GM23338 (cell line): ENCODE results near the gene CGB3. TPM values are rescaled to one million over a fixed set of nuclear protein-coding genes. Genes with fewer than 3 reads are reported as not detected.

Experiments used
- ATAC-seq: fragments of 200-7000 bp; cut with Tn5 transposase; 3 replicates; pipeline ENCODE4 v1.9.1; 2020
- DNase-seq: peaks from one replicate; pipeline ENCODE4 v3.0.0-alpha.2; 2015; ENCODE audit warnings: low spot score
- H2AFZ ChIP-seq: fragments of 200-600 bp; sonication (generic); 2 replicates; pipeline ENCODE4 v1.8.0; 2016; ENCODE audit warnings: antibody characterized with exemption, mild to moderate bottlenecking, moderate library complexity
- H3F3A ChIP-seq: fragments of 200-600 bp; sonication (generic); replicated peaks from 2 replicates; pipeline ENCODE4 v1.8.0; 2017; ENCODE audit warnings: antibody characterized with exemption, mixed run types, low read depth
- H3K27ac ChIP-seq: fragments of 200-600 bp; sonication (generic); 2 replicates; pipeline ENCODE4 v1.6.1; 2016; ENCODE audit warnings: low read depth
- H3K27me3 ChIP-seq: fragments of 200-600 bp; sonication (generic); 2 replicates; pipeline ENCODE4 v1.8.0; 2016; ENCODE audit warnings: mild to moderate bottlenecking, mixed run types, moderate library complexity; ENCODE audit not compliant: insufficient read depth
- H3K36me3 ChIP-seq: fragments of 200-600 bp; sonication (generic); 2 replicates; pipeline ENCODE4 v1.8.0; 2016; ENCODE audit warnings: mild to moderate bottlenecking; ENCODE audit not compliant: insufficient read depth
- H3K4me1 ChIP-seq: fragments of 200-600 bp; sonication (generic); 2 replicates; pipeline ENCODE4 v1.8.0; 2016; ENCODE audit warnings: mild to moderate bottlenecking, moderate library complexity; ENCODE audit not compliant: insufficient read depth
- H3K4me2 ChIP-seq: fragments of 200-600 bp; sonication (generic); 2 replicates; pipeline ENCODE4 v1.7.1; 2017; ENCODE audit warnings: mixed run types
- H3K4me3 ChIP-seq: fragments of 200-600 bp; sonication (generic); 2 replicates; pipeline ENCODE4 v1.6.1; 2016; ENCODE audit warnings: mixed run types
- H3K79me2 ChIP-seq: fragments of 200-600 bp; sonication (generic); replicated peaks from 2 replicates; pipeline ENCODE4 v1.8.0; 2017; ENCODE audit warnings: mild to moderate bottlenecking; ENCODE audit not compliant: insufficient read depth
- H3K9me2 ChIP-seq: fragments of 200-600 bp; sonication (generic); 2 replicates; pipeline ENCODE4 v1.8.0; 2017; ENCODE audit not compliant: insufficient read depth
- H4K20me1 ChIP-seq: fragments of 200-600 bp; sonication (generic); replicated peaks from 2 replicates; pipeline ENCODE4 v1.8.0; 2017; ENCODE audit warnings: mild to moderate bottlenecking; ENCODE audit not compliant: insufficient read depth
- H3K27ac Mint-ChIP-seq: 2 replicates; pipeline ENCODE4 v1.8.0; 2020; ENCODE audit warnings: inconsistent platforms, mild to moderate bottlenecking, moderate library complexity, mixed read lengths
- H3K27me3 Mint-ChIP-seq: 3 replicates; pipeline ENCODE4 v1.8.0; 2022; ENCODE audit warnings: low read depth, mild to moderate bottlenecking, moderate library complexity, mixed read lengths, inconsistent platforms; ENCODE audit not compliant: insufficient read depth, poor library complexity
- H3K36me3 Mint-ChIP-seq: 3 replicates; pipeline ENCODE4 v1.8.0; 2021; ENCODE audit warnings: low read depth, mild to moderate bottlenecking, inconsistent platforms, moderate library complexity, mixed read lengths
- H3K4me1 Mint-ChIP-seq: 3 replicates; pipeline ENCODE4 v1.8.0; 2020; ENCODE audit warnings: mild to moderate bottlenecking, inconsistent platforms, mixed read lengths
- H3K4me3 Mint-ChIP-seq: 3 replicates; pipeline ENCODE4 v1.8.0; 2021; ENCODE audit warnings: moderate library complexity, mild to moderate bottlenecking, inconsistent platforms, mixed read lengths
- H3K9me3 Mint-ChIP-seq: 3 replicates; pipeline ENCODE4 v1.8.0; 2020; ENCODE audit warnings: moderate library complexity, mild to moderate bottlenecking, inconsistent platforms, mixed read lengths
- CREB1 ChIP-seq: fragments of 250-450 bp; sonication (Bioruptor Pico); IDR thresholded peaks from 2 replicates; pipeline ENCODE4 v1.5.0; 2020; ENCODE audit warnings: low read depth, mild to moderate bottlenecking, moderate library complexity
- EZH2 ChIP-seq: fragments of 200-600 bp; sonication (generic); IDR thresholded peaks from one replicate; pipeline ENCODE4 v1.8.0; 2017; ENCODE audit warnings: antibody characterized with exemption, mild to moderate bottlenecking, low read depth; ENCODE audit not compliant: unreplicated experiment
- EZH2phosphoT487 ChIP-seq: fragments of 200-600 bp; sonication (generic); IDR thresholded peaks from one replicate; pipeline ENCODE4 v1.8.1; 2018; ENCODE audit warnings: antibody characterized with exemption; ENCODE audit not compliant: unreplicated experiment
- JUNB ChIP-seq: IDR thresholded peaks from one replicate; pipeline ENCODE4 v1.6.1; 2016; ENCODE audit warnings: antibody characterized with exemption; ENCODE audit not compliant: unreplicated experiment
- NANOG ChIP-seq: IDR thresholded peaks from 2 replicates; pipeline ENCODE4 v1.6.1; 2016; ENCODE audit warnings: antibody characterized with exemption, borderline replicate concordance
- POLR2AphosphoS5 ChIP-seq: IDR thresholded peaks from 2 replicates; pipeline ENCODE4 v1.6.1; 2016; ENCODE audit warnings: antibody characterized with exemption, low read depth
- STAT1 ChIP-seq: IDR thresholded peaks from one replicate; pipeline ENCODE4 v1.6.1; 2016; ENCODE audit warnings: antibody characterized with exemption; ENCODE audit not compliant: unreplicated experiment
- ZNF114 ChIP-seq: fragments of 250-450 bp; sonication (Bioruptor Pico); IDR thresholded peaks from 2 replicates; pipeline ENCODE4 v1.5.0; 2020; ENCODE audit warnings: mild to moderate bottlenecking, moderate library complexity
- ZNF331 ChIP-seq: fragments of 250-450 bp; sonication (Bioruptor Pico); IDR thresholded peaks from 2 replicates; pipeline ENCODE4 v1.5.0; 2020; ENCODE audit warnings: low read depth, mild to moderate bottlenecking, moderate library complexity
- polyA plus RNA-seq: library from polyadenylated mRNA; unstranded; fragments of >200 nt; fragmentation: Nextera tagmentation; extraction: Ambion mirVana; gene quantifications from 2 replicates; pipeline ENCODE4 v1.2.1, GENCODE V29; 2016
- total RNA-seq: library from RNA; depleted of rRNA; stranded (reverse); fragments of >200 nt; shearing (Covaris generic); gene quantifications from 2 replicates; pipeline ENCODE4 v1.2.3, GENCODE V29; 2014
- TF ChIP-seq, protein P1 (sequence below): IDR thresholded peaks from 2 replicates; pipeline ENCODE4 v1.6.1; 2016; ENCODE audit warnings: antibody characterized with exemption
- TF ChIP-seq, protein P2 (sequence below), 2 experiments: fragments of 200-600 bp in 1 of 2; sonication (generic) in 1 of 2; conservative IDR thresholded peaks; 2 replicates each; pipeline versions ENCODE4 v1.5.1 to v1.6.1; 2016 to 2017; ENCODE audit warnings: antibody characterized with exemption in 2 of 2, low read depth in 2 of 2, mild to moderate bottlenecking in 2 of 2, moderate library complexity in 1 of 2
- TF ChIP-seq, protein P3 (sequence below): fragments of 250-450 bp; sonication (Bioruptor Pico); IDR thresholded peaks from 2 replicates; pipeline ENCODE4 v1.5.0; 2020; ENCODE audit warnings: mild to moderate bottlenecking, moderate library complexity
- TF ChIP-seq, protein P4 (sequence below): IDR thresholded peaks from one replicate; pipeline ENCODE4 v1.6.1; 2018; ENCODE audit warnings: antibody characterized with exemption; ENCODE audit not compliant: unreplicated experiment

CGB3 gene
- total and polyA plus RNA-seq, 2 experiments from 2014 or later: not detected

DNA sequence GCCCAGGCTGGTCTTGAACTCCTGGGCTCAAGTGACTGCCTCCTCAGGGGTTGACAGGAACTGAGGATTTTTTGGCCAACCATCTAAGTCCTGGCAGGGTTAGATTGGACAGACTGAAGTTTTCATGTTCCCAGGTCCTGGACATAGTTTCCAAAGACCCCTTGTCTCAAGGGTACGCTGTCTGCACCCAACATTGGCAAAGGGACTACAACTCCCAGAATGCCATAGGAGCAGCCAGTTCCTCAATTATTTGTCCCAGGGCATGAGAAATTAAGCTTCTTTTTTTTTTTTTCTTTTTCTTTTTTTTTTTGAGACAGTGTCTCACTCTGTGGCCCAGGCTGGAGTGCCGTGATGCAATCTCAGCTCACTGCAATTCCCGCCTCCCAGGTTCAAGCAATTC is 37.9 kb downstream of the CGB3 start:
- H3K4me1 Mint-ChIP-seq: peaks cover 6% of the 10 kb centered on the region; the same call in 2 of the 3 replicates
- H3K36me3 ChIP-seq: peaks cover 6% of the 10 kb centered on the region
- H3K4me1 ChIP-seq: no peaks in the 10 kb centered on the region
- H3K9me3 Mint-ChIP-seq: no peaks in the 10 kb centered on the region
- H3K4me3 Mint-ChIP-seq: no peak overlapping the region
- 0 out of 2 replicates have a peak, but pooled peaks cover 7% of the 10 kb centered on the region for H3F3A ChIP-seq
- H3K4me3 ChIP-seq: no peak overlapping the region
- TF ChIP-seq STAT1 (no peak), JUNB (no peak), EZH2 (no peak), NANOG (no peak), POLR2AphosphoS5 (no peak), ZNF114 (no peak), EZH2phosphoT487 (no peak), CREB1 (no peak), ZNF331 (CRISPR knock-in tag) (no peak)
- TF ChIP-seq, protein P1, sequence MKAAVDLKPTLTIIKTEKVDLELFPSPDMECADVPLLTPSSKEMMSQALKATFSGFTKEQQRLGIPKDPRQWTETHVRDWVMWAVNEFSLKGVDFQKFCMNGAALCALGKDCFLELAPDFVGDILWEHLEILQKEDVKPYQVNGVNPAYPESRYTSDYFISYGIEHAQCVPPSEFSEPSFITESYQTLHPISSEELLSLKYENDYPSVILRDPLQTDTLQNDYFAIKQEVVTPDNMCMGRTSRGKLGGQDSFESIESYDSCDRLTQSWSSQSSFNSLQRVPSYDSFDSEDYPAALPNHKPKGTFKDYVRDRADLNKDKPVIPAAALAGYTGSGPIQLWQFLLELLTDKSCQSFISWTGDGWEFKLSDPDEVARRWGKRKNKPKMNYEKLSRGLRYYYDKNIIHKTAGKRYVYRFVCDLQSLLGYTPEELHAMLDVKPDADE: no peak
- TF ChIP-seq, protein P2, sequence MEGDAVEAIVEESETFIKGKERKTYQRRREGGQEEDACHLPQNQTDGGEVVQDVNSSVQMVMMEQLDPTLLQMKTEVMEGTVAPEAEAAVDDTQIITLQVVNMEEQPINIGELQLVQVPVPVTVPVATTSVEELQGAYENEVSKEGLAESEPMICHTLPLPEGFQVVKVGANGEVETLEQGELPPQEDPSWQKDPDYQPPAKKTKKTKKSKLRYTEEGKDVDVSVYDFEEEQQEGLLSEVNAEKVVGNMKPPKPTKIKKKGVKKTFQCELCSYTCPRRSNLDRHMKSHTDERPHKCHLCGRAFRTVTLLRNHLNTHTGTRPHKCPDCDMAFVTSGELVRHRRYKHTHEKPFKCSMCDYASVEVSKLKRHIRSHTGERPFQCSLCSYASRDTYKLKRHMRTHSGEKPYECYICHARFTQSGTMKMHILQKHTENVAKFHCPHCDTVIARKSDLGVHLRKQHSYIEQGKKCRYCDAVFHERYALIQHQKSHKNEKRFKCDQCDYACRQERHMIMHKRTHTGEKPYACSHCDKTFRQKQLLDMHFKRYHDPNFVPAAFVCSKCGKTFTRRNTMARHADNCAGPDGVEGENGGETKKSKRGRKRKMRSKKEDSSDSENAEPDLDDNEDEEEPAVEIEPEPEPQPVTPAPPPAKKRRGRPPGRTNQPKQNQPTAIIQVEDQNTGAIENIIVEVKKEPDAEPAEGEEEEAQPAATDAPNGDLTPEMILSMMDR (conservative IDR thresholded peaks at IDR 0.05; ENCODE audit: low read depth in 2 of 2): no peak
- TF ChIP-seq, protein P3, sequence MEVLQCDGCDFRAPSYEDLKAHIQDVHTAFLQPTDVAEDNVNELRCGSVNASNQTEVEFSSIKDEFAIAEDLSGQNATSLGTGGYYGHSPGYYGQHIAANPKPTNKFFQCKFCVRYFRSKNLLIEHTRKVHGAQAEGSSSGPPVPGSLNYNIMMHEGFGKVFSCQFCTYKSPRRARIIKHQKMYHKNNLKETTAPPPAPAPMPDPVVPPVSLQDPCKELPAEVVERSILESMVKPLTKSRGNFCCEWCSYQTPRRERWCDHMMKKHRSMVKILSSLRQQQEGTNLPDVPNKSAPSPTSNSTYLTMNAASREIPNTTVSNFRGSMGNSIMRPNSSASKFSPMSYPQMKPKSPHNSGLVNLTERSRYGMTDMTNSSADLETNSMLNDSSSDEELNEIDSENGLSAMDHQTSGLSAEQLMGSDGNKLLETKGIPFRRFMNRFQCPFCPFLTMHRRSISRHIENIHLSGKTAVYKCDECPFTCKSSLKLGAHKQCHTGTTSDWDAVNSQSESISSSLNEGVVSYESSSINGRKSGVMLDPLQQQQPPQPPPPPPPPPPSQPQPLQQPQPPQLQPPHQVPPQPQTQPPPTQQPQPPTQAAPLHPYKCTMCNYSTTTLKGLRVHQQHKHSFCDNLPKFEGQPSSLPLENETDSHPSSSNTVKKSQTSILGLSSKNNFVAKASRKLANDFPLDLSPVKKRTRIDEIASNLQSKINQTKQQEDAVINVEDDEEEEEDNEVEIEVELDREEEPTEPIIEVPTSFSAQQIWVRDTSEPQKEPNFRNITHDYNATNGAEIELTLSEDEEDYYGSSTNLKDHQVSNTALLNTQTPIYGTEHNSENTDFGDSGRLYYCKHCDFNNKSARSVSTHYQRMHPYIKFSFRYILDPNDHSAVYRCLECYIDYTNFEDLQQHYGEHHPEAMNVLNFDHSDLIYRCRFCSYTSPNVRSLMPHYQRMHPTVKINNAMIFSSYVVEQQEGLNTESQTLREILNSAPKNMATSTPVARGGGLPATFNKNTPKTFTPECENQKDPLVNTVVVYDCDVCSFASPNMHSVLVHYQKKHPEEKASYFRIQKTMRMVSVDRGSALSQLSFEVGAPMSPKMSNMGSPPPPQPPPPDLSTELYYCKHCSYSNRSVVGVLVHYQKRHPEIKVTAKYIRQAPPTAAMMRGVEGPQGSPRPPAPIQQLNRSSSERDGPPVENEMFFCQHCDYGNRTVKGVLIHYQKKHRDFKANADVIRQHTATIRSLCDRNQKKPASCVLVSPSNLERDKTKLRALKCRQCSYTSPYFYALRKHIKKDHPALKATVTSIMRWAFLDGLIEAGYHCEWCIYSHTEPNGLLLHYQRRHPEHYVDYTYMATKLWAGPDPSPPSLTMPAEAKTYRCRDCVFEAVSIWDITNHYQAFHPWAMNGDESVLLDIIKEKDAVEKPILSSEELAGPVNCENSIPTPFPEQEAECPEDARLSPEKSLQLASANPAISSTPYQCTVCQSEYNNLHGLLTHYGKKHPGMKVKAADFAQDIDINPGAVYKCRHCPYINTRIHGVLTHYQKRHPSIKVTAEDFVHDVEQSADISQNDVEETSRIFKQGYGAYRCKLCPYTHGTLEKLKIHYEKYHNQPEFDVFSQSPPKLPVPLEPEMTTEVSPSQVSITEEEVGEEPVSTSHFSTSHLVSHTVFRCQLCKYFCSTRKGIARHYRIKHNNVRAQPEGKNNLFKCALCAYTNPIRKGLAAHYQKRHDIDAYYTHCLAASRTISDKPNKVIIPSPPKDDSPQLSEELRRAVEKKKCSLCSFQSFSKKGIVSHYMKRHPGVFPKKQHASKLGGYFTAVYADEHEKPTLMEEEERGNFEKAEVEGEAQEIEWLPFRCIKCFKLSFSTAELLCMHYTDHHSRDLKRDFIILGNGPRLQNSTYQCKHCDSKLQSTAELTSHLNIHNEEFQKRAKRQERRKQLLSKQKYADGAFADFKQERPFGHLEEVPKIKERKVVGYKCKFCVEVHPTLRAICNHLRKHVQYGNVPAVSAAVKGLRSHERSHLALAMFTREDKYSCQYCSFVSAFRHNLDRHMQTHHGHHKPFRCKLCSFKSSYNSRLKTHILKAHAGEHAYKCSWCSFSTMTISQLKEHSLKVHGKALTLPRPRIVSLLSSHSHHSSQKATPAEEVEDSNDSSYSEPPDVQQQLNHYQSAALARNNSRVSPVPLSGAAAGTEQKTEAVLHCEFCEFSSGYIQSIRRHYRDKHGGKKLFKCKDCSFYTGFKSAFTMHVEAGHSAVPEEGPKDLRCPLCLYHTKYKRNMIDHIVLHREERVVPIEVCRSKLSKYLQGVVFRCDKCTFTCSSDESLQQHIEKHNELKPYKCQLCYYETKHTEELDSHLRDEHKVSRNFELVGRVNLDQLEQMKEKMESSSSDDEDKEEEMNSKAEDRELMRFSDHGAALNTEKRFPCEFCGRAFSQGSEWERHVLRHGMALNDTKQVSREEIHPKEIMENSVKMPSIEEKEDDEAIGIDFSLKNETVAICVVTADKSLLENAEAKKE (CRISPR knock-in tag): no peak
- TF ChIP-seq, protein P4, sequence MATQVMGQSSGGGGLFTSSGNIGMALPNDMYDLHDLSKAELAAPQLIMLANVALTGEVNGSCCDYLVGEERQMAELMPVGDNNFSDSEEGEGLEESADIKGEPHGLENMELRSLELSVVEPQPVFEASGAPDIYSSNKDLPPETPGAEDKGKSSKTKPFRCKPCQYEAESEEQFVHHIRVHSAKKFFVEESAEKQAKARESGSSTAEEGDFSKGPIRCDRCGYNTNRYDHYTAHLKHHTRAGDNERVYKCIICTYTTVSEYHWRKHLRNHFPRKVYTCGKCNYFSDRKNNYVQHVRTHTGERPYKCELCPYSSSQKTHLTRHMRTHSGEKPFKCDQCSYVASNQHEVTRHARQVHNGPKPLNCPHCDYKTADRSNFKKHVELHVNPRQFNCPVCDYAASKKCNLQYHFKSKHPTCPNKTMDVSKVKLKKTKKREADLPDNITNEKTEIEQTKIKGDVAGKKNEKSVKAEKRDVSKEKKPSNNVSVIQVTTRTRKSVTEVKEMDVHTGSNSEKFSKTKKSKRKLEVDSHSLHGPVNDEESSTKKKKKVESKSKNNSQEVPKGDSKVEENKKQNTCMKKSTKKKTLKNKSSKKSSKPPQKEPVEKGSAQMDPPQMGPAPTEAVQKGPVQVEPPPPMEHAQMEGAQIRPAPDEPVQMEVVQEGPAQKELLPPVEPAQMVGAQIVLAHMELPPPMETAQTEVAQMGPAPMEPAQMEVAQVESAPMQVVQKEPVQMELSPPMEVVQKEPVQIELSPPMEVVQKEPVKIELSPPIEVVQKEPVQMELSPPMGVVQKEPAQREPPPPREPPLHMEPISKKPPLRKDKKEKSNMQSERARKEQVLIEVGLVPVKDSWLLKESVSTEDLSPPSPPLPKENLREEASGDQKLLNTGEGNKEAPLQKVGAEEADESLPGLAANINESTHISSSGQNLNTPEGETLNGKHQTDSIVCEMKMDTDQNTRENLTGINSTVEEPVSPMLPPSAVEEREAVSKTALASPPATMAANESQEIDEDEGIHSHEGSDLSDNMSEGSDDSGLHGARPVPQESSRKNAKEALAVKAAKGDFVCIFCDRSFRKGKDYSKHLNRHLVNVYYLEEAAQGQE: no peak
- H3K4me2 ChIP-seq: no peak overlapping the region
- no peaks in the 10 kb centered on the region for H3K9me2 ChIP-seq
- peaks cover 13% of the 10 kb centered on the region for H4K20me1 ChIP-seq
- H3K27me3 Mint-ChIP-seq: peaks cover 2% of the 10 kb centered on the region
- ATAC-seq: no peak
- no peak overlapping the region for H3K27ac ChIP-seq
- H3K27me3 ChIP-seq: no peaks in the 10 kb centered on the region
- no peak overlapping the region for H2AFZ ChIP-seq
- no peak for DNase-seq
- H3K27ac Mint-ChIP-seq: no peak overlapping the region
- H3K79me2 ChIP-seq: no peaks in the 10 kb centered on the region; the same call in 1 of the 2 replicates
- peaks cover 72% of the 10 kb centered on the region for H3K36me3 Mint-ChIP-seq
